Measurements from ENCODE around the gene PCBD2. TPM values are rescaled to one million over a fixed set of nuclear protein-coding genes. Genes with fewer than 3 reads are reported as not detected.

PCBD2 gene
- total RNA-seq, 2 experiments from 2014 or later, result 14.4 to 15.2 TPM

DNA sequence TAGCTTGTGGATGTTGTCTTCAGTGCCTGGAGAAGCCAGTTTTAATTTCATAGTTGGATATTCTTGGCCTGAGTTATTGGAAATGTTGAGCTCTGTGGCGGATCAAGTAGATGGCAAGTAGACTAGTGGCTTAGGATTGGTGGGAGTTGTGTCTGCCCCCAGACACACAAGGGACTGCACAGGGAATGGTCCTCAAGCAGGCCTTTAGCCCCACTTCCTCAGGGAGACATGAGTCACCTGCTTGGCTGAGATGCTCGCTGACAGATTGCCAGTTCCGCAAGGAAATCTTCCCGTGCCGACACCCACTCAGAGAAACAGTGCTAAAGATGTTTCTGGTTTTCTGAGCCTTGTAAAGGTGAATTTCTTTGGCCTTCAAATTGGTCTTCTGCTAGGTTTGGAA, 44.0 kb downstream of the PCBD2 start:
- no peak overlapping the region for H3K27ac Mint-ChIP-seq
- H3K36me3 Mint-ChIP-seq, result peaks cover 9% of the 10 kb centered on the region
- no peaks in the 10 kb centered on the region for H3K9me3 Mint-ChIP-seq
- ATAC-seq (ENCODE audit: low read depth), result no peak
- no peaks in the 10 kb centered on the region for H3K4me1 Mint-ChIP-seq
- no peak for DNase-seq
- no peak overlapping the region for H3K4me3 Mint-ChIP-seq
- H3K27me3 Mint-ChIP-seq, result no peaks in the 10 kb centered on the region
- POLR2A ChIA-PET, result no interaction called here

DNA sequence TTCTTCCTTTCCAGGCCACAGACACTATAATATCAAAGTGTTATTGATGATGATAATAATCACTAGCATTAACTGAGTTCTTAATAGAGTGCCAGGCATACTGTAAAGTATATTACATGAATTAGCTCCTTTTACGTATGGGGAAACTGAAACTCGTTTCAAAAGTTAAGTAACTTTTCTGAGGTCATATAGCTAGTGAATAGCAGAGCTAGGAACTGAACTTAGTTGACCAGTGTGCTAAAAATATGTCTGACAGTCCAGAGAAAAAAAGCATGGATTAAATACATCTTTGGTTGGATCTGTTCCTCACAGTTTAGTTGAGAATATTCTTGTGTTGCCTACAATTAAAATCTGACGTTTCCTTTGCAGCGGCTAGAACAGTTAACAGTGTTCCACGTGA, 44.4 kb downstream of the PCBD2 start:
- Mint-ChIP-seq H3K4me1 (no peaks in the 10 kb centered on the region), H3K27me3 (no peaks in the 10 kb centered on the region)

DNA sequence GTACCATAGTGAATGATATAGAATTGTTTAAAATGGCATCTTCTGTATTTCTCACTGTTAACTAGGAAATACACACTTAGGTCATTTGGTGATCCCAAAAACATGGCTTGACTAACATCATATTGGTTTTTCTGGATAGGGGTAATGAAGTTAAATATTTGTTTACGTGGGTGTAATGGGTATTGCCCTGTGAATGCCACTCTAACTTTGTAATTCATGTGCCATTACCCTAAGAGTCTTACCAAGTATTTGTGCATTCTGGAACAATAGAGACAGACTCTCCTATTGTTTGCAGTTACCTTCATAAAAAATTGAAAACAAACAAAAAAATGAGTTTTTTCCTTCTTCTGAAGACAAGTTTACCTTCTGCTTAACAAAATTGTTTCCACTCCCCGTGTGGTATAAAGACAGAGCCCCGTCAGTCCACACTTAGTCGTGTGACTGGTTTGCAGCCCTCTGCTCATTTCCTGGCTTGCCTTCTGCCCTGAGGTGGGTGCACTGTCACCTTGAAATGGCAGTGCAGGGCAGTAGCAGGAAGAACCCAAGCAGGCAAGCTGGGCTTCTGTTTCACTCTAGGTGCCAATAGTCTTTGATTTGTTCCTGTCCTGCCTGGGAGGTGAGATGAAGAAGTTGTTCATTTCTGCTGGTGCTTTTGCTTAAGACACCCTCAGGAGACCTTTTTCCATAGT, 53.1 kb downstream of the PCBD2 start:
- ATAC-seq (ENCODE audit: low read depth), result peak; percentile 54
- Mint-ChIP-seq H3K9me3 (peaks cover 4% of the 10 kb centered on the region), H3K27ac (peak overlapping the region; percentile 65), H3K4me1 (peaks cover 7% of the 10 kb centered on the region), H3K27me3 (no peaks in the 10 kb centered on the region), H3K4me3 (no peak overlapping the region), H3K36me3 (peaks cover 23% of the 10 kb centered on the region)
- POLR2A ChIA-PET, result no interaction called here
- no peak for DNase-seq

More for the DNA sequence above, 44.4 kb downstream of the PCBD2 start:
- DNase-seq, result no peak
- no peaks in the 10 kb centered on the region for H3K9me3 Mint-ChIP-seq
- H3K4me3 Mint-ChIP-seq, result no peak overlapping the region
- POLR2A ChIA-PET, result no interaction called here
- no peak for ATAC-seq (ENCODE audit: low read depth)
- H3K27ac Mint-ChIP-seq, result no peak overlapping the region
- H3K36me3 Mint-ChIP-seq, result peaks cover 10% of the 10 kb centered on the region

- Mint-ChIP-seq H3K4me1 (peaks cover 10% of the 10 kb centered on the region), H3K27me3 (no peaks in the 10 kb centered on the region), H3K27ac (no peak overlapping the region), H3K4me3 (no peak overlapping the region), H3K36me3 (peaks cover 20% of the 10 kb centered on the region), H3K9me3 (peaks cover 4% of the 10 kb centered on the region)
- no peak for DNase-seq
- POLR2A ChIA-PET, result no interaction called here
- no peak for ATAC-seq (ENCODE audit: low read depth)
These were observed 53.8 kb downstream of the PCBD2 start for GRCh38 chr5:134958755-134959154.

GRCh38 chr5:134963098-134963497, 58.2 kb downstream of the PCBD2 start:
- no peaks in the 10 kb centered on the region for H3K27me3 Mint-ChIP-seq
- no peak overlapping the region for H3K27ac Mint-ChIP-seq
- DNase-seq (no peak), ATAC-seq (ENCODE audit: low read depth) (no peak)
- POLR2A ChIA-PET, result no interaction called here
- H3K36me3 Mint-ChIP-seq, result peaks cover 14% of the 10 kb centered on the region
- no peak overlapping the region for H3K4me3 Mint-ChIP-seq
- H3K9me3 Mint-ChIP-seq, result no peaks in the 10 kb centered on the region
- H3K4me1 Mint-ChIP-seq, result peaks cover 24% of the 10 kb centered on the region

GRCh38 chr5:134964359-134965270, 59.7 kb downstream of the PCBD2 start:
- no peaks in the 10 kb centered on the region for H3K27me3 Mint-ChIP-seq
- no peaks in the 10 kb centered on the region for H3K9me3 Mint-ChIP-seq
- H3K27ac Mint-ChIP-seq, result peak overlapping the region; percentile 66
- H3K4me1 Mint-ChIP-seq, result peaks cover 22% of the 10 kb centered on the region
- ATAC-seq (ENCODE audit: low read depth) (peak; percentile 91), DNase-seq (no peak)
- H3K36me3 Mint-ChIP-seq, result peaks cover 13% of the 10 kb centered on the region
- peak overlapping the region; percentile 24 for H3K4me3 Mint-ChIP-seq
- POLR2A ChIA-PET, result interaction anchor here (0.8 kb wide), 1 partner anchor 59 kb away, joined by 3 read pairs; the partner anchor contains the start of gene PCBD2

- POLR2A ChIA-PET, result interaction anchor here (0.8 kb wide), 1 partner anchor 60 kb away, joined by 3 read pairs; the partner anchor contains the start of gene PCBD2
- ATAC-seq (ENCODE audit: low read depth) (no peak), DNase-seq (no peak)
- Mint-ChIP-seq H3K27ac (no peak overlapping the region), H3K4me3 (no peak overlapping the region), H3K27me3 (no peaks in the 10 kb centered on the region), H3K9me3 (no peaks in the 10 kb centered on the region), H3K36me3 (peaks cover 12% of the 10 kb centered on the region), H3K4me1 (peaks cover 22% of the 10 kb centered on the region)
These were observed 60.4 kb downstream of the PCBD2 start for GRCh38 chr5:134965271-134965825.

GRCh38 chr5:134967607-134968006, 62.7 kb downstream of the PCBD2 start, which contains the start of gene CATSPER3:
CATSPER3 (plus strand) TSS chr5:134967907; CDS start chr5:134967992, 85 bp downstream.
- DNase-seq (no peak), ATAC-seq (ENCODE audit: low read depth) (no peak)
- no peak within 1 kb of the TSS for H3K4me3 Mint-ChIP-seq
- H3K36me3 Mint-ChIP-seq, result peaks cover 7% of the 10 kb centered on the region
- no peaks in the 10 kb centered on the region for H3K9me3 Mint-ChIP-seq
- no peaks in the 10 kb centered on the region for H3K27me3 Mint-ChIP-seq
- POLR2A ChIA-PET, result no interaction called here
- H3K27ac Mint-ChIP-seq, result no peak within 1 kb of the TSS
- peaks cover 22% of the 10 kb centered on the region for H3K4me1 Mint-ChIP-seq

DNA sequence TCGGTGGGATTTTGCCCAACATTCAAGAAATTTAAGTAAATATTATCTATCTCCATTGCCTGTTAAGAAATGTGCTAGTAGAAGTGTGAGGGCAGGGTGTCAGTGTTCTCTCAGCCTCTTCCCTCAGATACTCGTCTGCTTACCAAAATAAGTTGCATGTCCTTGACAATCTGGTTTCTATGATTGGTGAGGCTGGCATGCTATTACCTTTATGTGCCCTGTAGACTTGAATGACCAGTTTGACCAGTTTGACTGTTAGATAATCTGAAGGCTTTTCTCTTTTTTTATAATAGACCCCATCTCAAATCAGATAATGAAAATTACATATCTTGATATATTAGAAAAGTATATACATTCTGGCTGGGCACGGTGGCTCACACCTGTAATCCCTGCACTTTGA, 63.1 kb downstream of the PCBD2 start:
- Mint-ChIP-seq H3K27me3 (no peaks in the 10 kb centered on the region), H3K4me3 (no peak overlapping the region), H3K27ac (no peak overlapping the region), H3K4me1 (peaks cover 22% of the 10 kb centered on the region), H3K36me3 (peaks cover 7% of the 10 kb centered on the region), H3K9me3 (no peaks in the 10 kb centered on the region)
- POLR2A ChIA-PET, result no interaction called here
- no peak for ATAC-seq (ENCODE audit: low read depth)
- DNase-seq, result no peak

DNA sequence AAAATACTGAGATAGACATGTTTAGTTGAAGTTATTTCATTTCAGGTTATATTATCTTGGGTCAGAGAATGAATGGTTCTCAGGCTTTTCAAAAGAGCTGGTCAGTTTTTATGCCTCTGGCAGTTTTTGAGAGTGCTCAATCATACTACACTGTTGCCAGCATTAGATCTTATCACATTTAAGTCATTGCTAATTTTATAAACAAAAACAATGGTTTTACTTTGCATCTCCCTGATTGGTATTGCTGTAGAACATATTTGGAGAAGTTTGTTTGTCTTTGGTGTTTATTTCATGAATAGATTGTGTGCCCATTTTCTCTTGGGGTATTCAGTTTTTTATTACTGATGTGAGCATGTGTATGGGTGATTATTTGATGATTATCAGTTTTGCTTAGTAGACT, 64.2 kb downstream of the PCBD2 start:
- Mint-ChIP-seq H3K27me3 (no peaks in the 10 kb centered on the region), H3K4me1 (peaks cover 16% of the 10 kb centered on the region), H3K36me3 (peaks cover 6% of the 10 kb centered on the region), H3K9me3 (no peaks in the 10 kb centered on the region), H3K4me3 (no peak overlapping the region), H3K27ac (no peak overlapping the region)
- POLR2A ChIA-PET, result no interaction called here
- ATAC-seq (ENCODE audit: low read depth), result no peak
- no peak for DNase-seq

- H3K4me1 Mint-ChIP-seq, result peaks cover 2% of the 10 kb centered on the region
- no peak overlapping the region for H3K27ac Mint-ChIP-seq
- H3K4me3 Mint-ChIP-seq, result no peak overlapping the region
- ATAC-seq (ENCODE audit: low read depth) (no peak), DNase-seq (no peak)
- H3K36me3 Mint-ChIP-seq, result peaks cover 5% of the 10 kb centered on the region
- H3K27me3 Mint-ChIP-seq, result no peaks in the 10 kb centered on the region
- peaks cover 10% of the 10 kb centered on the region for H3K9me3 Mint-ChIP-seq
- POLR2A ChIA-PET, result no interaction called here
These were observed 70.3 kb downstream of the PCBD2 start for GRCh38 chr5:134975078-134975715.

- Mint-ChIP-seq H3K9me3 (peaks cover 10% of the 10 kb centered on the region), H3K4me3 (no peak overlapping the region), H3K27ac (no peak overlapping the region), H3K36me3 (peaks cover 5% of the 10 kb centered on the region), H3K4me1 (peaks cover 2% of the 10 kb centered on the region), H3K27me3 (no peaks in the 10 kb centered on the region)
- DNase-seq, result no peak
- ATAC-seq (ENCODE audit: low read depth), result no peak
- POLR2A ChIA-PET, result no interaction called here
These were observed 70.9 kb downstream of the PCBD2 start for GRCh38 chr5:134975843-134976242.

GRCh38 chr5:134976841-134977240, 71.9 kb downstream of the PCBD2 start:
- H3K4me3 Mint-ChIP-seq, result no peak overlapping the region
- H3K27ac Mint-ChIP-seq, result no peak overlapping the region
- peaks cover 18% of the 10 kb centered on the region for H3K9me3 Mint-ChIP-seq
- peaks cover 9% of the 10 kb centered on the region for H3K36me3 Mint-ChIP-seq
- POLR2A ChIA-PET, result no interaction called here
- peaks cover 2% of the 10 kb centered on the region for H3K4me1 Mint-ChIP-seq
- H3K27me3 Mint-ChIP-seq, result no peaks in the 10 kb centered on the region
- no peak for ATAC-seq (ENCODE audit: low read depth)
- no peak for DNase-seq
